HG03108 (cell line): ENCODE results near the gene SMOC1.

ENCODE experiments used
- ATAC-seq: cut with Tn5 transposase; IDR thresholded peaks from one replicate; pipeline ENCODE4 v1.9.1; 2021; ENCODE audit warnings: moderate library complexity; ENCODE audit not compliant: unreplicated experiment

SMOC1 gene

DNA sequence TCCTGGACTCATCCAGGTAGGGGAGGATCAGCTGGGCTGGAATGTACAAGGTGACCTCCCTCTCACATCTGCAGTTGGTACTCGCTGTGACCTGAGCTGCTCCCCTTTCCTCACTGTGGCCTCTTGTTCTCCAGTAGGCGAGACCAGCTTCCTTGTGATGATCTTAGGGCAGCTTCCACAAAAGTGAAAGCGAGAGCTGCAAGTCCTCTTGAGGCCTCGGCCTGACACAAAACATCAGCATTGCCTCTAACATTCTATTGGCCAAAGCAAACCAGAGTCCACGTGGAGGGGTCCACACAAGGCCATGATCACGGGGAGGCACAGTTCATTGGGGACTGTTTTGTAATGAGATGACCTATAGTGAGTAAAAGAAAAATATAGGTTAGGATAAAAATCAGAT lies 127.5 kb downstream of the SMOC1 start:
- ATAC-seq = no peak

DNA sequence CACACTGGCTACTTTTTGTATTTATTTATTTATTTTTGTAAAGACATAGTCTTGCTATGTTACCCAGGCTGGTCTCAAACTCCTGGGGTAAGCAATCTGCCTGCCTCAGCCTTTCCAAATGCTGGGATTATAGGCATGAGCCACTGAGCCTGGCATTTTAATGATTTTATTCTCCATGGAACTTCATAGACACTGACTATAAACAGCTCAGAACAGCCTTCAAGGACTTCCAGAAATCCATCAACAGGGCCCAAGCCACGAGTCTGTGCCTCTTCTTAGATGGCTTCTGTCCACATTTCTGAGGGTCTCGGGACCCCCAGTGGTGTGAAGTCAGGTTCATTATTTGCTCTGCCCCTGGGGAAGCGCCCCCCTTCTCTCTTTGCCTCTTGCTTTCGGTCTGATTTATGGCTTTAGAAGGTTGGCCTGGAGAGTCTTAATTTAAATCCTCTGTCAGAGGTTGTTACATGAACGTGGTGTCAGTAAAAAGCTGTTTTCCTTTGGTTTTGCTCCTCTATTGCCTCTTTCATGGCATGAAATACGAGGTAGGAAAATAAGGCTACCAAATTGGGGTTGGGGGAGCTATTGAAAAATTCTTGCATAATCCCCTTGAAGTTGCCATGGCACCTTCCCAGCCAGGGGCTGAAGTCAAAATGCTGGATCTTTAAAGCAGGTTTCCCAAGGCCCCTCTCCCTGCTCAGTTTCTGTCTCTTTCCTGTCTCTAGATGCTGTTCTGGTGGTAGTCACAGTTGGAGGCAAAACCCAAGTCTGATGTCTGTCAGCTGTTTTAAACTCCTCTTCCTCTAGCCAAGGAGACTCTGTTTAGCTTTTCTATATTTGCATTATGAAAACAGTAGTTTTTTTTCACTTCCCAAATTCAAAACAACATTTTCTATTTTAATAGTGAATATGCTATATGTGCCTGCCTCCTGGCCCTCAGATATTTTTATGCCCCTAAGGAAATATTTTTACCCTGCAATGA lies 129.4 kb downstream of the SMOC1 start:
- no peak for ATAC-seq

DNA sequence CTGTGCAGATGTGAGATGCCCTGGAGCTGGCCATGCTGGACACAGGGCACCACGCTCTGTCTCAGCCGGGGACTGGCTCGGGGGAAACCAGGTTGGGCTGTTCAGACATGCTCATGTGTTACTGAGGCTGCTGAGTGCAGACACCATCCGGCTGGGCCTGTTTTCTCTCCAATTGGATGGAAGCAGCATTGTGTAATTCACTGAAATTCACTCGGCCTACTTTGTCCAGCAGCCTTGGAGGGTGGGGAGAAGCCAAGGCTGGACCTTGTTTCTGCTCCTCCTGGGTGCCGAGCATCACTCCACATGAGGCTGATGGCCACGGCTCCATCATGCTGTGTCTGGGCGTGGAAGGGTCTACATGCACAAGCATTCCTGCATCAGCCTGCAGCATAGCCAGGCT lies 130.7 kb downstream of the SMOC1 start:
- no peak for ATAC-seq

DNA sequence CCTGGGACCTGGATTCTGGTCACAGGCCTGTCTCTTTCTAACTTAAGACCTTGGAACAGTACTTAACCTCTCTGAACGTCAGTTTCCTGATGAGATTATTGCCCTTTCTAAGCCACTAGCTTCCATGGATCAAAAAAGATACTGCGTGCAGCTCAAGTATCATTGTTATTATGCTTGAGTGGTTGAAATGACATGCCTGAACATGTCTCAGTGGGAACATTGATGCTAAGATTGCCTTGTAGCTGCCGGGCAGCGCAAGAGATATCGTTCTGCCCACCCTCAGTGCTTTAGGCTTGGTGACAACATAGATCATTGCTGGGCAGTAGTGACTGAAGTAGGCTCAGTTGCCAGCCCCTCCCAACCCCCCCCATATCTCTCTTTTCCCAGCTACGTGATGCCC lies 131.9 kb downstream of the SMOC1 start:
- no peak for ATAC-seq

DNA sequence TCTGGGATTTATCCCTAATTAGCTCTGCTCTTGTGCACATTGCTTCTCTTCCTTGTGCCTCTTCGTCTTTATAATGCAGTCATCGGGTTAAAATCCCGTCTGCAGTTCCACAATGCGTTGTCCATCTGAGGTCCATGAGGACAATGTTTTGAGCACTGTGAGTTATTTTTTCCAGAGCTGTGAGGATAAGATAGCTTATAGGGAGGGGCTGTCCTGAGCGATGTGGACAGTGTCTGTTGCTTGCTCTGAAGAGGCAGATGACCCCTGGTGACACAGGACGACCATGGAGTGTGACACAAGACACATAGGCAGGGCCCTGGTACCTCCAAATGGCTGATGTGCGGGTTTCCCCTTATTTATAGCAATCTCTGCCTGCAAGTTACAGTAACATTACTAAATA lies 132.5 kb downstream of the SMOC1 start:
- no peak for ATAC-seq

DNA sequence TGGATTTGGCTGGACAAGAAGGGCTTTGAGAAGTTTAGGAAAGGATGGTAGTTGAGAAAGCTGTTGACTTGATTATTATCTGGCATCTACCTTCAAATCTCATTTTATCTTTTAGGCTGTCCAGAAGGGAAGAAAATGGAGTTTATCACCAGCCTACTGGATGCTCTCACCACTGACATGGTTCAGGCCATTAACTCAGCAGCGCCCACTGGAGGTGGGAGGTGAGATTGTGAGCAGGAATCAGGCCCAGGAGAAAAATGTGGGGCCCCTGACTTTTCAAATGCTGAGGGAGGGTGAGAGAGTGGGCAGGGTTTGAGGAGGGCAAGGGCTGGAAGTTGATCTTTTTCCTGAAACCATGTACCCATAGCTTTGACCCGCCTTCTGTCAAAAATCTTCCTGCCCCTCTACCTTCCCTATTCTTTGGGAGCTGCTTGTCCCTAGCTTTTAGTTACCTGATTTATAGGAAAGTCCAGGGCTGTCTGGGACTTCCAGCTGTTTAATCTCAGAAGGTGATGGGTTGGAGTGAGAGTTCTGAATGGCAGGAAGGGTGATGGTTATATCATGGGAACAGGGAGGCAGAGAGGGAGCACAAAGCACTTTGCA lies 134.2 kb downstream of the SMOC1 start:
- no peak for ATAC-seq

DNA sequence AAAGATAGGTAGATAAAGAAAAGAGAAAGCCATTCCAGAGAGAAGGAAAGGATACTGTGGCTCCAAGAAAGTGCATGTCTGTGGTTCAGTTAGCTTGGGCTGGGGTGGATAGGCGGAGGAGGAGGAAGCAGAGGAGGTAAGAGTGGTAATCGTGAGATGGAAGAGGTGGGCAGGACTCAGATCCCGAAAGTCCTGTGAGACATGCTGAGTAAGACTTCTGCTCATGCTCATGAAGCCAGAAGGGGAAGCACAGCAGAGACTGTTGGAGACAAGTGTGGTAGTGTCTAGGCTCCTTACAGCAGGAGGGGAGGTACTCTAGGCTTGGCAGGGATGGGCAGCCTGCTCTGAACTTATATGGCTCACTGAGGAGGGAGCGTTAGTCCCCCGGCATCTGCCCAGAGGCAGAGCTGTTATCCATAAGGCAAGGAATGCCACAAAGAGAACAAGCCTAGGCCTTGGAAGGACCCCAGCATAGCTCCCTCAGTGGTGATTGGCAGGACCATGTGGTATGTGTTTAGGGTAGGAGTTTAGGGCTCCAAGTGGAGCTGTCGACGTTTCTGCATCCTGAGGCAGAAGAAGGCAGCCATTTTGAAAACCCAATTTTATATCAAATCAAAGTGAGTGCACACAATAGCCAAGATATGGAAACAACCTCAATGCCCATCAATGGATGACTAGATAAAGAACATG lies 135.3 kb downstream of the SMOC1 start:
- no peak for ATAC-seq

DNA sequence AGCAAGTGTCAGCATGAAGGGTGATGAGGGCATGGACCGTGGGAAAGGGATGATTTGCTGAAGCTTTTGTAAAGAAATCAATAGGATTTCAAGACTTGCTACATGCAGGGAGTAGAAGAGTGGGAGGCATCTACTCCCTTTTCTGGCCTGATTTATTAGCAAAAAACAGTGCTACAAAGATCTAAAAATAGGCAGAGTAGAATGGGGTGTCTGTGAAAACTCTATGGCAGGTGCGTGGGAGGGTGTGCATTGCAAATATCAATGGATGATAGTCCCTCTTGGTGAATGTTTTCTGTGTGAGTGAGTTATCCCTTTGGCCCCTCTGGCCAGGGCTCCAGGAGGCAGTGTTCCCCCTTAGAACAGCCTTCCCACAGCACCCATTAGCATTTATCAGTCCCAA lies 139.0 kb downstream of the SMOC1 start:
- no peak for ATAC-seq

DNA sequence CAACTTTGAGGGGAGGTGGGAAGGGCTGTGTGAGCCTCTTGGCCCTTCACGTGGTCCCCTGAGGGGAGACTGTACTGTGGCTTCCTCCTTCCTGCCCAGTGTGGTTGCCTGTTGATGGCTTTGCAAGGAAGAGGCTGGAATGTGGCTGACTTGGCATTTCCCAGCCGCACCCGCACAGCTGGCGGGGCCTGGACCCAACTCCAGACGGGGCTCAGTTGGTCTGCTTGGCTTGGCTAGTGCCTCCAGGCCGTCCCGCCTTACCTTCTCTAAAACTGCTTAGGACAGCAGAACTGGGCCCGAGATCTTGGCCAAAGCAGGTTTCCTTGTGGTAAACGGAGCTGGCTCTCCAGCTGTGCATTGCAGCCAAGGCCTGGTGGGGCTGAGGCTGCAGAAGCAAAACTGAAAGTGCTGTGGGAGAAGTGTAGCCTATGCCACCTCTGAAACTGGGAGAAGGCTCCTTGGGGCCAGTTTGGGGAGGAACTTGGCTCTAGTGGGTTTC lies 139.5 kb downstream of the SMOC1 start:
- ATAC-seq = no peak

DNA sequence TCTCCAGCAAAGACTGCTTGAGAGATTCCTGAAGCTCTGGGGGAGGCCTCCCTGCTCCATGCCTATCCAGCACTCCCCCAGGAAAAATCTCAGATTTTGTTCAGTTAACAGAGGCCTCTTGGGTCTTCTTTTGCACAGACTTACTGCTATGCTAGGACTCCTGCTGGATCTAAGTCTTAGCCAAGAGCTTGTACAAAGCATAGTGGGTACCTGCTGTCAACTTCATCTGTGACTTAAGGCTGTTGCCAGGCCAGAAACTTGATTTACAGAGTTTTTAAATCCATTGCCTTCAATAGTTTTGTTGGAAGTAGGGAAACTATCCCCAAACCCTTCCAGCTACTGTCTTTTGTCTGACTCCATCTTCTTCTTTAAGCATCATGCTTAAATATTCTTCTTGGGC lies 140.5 kb downstream of the SMOC1 start:
- no peak for ATAC-seq

DNA sequence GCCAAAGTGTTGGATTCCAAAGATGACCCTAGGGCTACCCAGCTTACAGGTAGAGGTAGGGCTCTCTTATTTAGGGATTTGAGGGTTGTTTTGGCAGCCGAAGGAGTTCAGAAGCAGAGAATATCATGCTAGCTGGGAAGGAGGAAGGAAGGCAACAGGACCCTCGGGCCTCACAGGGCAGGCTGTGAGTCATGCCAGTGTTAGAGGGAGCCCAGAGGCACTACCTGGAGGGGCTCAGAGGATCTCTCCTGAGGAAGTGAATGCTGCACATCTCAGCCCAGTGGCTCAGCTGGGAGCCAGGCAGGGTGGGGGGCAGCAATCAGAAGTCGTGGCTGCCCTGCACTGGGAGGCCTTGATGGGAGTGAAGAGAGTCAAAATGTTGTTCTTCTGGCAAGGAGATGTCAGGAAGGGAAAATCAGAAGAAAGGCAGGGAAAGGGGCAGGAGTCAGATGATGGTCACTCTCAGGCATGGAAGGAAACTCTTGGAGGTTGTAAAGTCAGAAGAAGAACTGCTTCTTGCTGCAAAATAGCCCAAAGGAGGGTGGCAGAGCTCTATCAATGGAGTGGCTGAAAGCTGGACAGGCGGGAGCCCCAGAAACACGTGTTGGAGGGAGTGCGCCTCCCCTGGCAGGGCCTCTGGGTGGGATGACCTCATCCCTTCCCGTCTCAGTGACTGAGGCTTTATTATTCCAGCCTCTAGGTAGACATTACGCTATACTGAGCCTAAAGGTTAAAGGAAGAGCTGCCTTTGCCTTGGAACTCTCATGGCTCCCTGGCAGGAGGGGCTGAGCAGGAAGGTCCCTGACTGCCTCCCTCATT lies 141.3 kb downstream of the SMOC1 start:
- no peak for ATAC-seq

DNA sequence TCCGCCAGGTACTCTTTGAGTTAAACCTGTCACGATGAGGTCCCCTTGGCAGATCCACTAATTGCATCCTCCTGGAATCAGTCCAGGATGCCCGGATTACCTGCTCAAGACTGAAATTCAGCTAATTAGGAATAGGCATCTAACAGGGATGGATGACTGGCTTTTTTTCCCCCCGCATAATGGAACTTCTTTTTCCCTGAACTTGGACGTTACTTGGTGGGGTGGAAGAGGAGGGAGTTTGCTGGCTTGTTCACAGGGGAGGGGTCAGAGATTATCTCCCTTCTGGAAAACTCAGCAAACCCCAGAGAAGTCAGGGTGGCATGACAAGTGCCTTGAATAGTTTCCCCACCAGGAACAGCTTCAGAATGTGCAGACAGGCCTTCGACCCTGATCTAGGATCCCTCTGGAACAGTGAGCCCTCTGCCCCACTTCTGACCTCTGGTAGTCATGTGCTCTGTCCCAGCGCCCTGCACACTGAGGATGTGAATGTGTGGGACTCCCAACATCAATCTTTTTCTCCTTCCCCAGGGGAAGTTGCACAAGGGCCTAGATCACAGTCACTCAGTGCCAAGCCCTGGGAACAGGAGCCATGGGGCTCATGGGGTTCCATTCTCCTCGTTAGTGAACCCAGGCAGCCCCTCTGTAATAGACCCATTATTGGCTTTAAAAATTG lies 142.5 kb downstream of the SMOC1 start:
- no peak for ATAC-seq

DNA sequence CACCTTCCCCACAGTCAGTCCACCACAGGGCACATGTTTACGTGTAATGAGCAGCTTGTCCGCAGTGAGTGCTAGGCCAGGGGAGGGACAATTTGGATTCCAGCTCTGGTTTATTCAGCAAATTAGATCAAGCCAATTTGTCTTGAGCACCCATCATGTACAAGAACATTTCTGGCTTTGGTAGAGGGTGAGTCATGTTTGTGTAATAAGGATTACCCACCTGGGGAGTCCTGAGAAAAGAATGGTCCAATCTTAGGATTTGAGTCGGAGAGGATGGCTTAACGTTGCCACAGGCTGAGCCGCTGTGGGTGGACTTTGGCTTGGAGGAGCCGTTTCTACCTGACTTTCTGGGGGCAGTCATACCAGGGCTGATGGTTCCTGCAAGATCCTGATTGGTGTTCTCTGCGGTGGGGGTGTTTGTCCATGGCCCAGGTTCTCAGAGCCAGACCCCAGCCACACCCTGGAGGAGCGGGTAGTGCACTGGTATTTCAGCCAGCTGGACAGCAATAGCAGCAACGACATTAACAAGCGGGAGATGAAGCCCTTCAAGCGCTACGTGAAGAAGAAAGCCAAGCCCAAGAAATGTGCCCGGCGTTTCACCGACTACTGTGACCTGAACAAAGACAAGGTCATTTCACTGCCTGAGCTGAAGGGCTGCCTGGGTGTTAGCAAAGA lies 143.7 kb downstream of the SMOC1 start:
- no peak for ATAC-seq

DNA sequence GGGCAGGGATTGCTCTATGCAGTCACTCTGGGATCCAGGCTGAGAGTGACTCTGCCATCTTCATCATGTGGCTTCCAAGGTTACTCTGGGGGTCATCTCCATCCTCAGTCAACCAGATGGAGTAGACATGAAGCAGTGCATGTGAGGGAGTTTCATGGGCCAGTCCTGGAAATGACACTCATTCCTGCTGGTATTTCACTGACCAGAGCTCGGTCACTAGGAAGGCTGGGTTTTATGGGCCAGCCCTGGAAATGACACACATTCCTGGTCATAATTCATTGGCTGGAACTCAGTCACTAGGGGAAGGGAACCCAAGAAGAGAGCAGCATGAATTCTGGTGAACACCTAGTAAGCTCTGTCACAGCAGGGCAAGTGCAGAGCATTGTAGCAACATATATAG lies 144.7 kb downstream of the SMOC1 start:
- no peak for ATAC-seq

DNA sequence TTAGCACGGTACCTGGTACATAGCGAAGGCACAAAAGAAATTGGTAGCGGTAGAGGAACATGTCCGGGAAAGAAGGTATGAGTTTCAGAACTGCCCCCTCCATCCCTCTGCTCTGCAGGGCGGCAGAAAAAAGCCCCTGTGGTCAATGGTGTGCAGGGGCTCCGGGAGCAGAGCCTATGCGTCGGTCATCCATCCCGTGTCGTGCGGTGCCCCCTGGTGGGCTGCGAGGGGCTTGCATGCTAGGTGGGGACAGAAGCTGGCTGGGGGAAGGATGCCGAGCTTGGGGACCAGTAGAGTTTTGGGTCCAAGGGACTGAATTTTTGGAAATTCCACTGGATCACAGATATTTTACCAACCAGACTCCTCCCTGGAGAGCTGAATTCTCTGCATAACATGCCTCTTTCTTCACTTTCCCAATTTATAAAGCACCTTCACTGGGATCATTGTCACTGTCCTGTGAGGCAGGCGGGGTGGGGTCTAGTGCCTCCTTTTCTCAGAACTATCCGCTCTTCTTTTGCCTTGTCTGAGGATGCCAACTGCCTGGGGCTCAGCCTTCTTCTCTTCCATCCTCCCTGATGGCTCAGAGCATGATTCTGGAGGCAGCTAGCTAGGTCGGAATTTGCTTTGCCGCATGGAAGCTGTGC lies 148.7 kb downstream of the SMOC1 start:
- ATAC-seq = no peak

DNA sequence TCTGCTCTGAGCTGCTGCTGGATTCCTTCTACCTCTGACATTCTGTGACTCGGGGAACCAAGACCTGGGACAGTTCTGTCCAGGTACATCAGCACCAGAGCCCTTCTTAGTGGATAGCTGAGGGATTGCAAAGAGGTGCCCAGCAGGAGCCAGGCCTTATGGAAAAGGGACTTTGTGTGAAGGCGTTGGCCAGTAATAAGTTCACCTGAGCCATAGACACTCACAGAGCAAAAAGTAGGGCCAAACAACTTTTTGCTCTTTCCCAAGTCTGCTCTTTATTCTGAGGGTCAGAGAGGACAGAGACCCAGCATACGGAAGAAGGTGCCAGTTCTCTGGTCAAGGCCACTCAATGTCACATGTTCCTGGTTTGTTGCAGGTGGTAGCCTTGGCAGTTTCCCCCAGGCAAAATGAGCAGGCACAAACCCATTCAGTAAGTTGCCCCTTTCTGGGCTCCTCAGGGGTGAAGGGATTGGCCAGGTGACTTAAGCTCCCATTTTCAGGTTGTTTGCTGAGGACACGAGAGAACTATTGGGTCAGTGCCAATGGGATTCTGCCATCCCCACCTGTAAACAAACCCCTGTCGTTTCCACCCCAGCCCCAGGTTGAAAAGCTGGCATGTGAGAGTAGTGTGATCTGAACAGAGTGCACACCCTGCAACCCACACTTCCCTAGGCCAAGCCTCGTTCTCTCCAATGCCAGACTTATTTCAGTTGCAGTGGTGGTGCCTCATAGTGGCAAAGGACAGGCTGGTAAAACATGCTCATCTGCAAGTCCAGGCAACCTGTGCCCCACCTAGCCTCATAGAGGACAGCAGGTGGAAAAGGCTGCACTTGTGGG lies 150.3 kb downstream of the SMOC1 start:
- ATAC-seq = no peak

DNA sequence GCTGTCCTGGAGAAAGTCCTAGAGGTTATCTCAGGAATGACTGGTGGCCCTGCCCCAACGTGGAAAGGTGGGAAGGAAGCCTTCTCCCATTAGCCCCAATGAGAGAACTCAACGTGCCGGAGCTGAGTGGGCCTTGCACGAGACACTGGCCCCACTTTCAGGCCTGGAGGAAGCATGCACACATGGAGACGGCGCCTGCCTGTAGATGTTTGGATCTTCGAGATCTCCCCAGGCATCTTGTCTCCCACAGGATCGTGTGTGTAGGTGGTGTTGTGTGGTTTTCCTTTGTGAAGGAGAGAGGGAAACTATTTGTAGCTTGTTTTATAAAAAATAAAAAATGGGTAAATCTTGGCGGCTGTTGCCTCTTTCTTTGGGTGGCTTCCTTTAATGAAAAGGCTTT lies 152.8 kb downstream of the SMOC1 start:
- ATAC-seq = no peak

DNA sequence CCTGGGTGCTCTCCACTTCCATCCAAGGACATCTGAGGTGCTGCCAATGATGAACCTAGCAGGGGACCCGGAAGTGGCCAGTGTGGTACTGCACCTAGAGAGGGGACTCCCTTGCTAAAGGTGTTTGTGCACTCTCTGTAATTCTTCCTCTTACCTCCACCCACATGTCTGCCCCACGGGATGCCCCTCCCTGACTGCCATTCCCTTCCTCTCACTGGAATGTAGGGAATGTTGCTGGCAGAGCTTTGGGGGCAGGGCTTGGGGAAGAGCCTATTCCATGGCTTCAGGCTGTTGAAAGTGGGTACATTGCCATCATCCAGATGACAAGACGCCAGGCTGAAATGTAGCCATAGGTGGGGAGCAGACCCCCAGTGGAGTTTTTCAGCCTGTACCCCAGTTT lies 153.2 kb downstream of the SMOC1 start:
- ATAC-seq = no peak
